SH-SY5Y (cell line): Measurements from ENCODE around the gene TAGLN.

Source experiments
- GATA2 ChIP-seq: IDR thresholded peaks from 2 replicates; pipeline ENCODE4 v1.6.1; 2011; ENCODE audit warnings: mild to moderate bottlenecking, low read depth, low read length
- GATA3 ChIP-seq: IDR thresholded peaks from 2 replicates; pipeline ENCODE4 v1.6.1; 2011; ENCODE audit warnings: low read depth, mild to moderate bottlenecking, low read length, moderate library complexity

- TF ChIP-seq GATA2: no peak
- no peak for TF ChIP-seq GATA3
Measured at GRCh38 chr11:117229411-117229810, 30.2 kb downstream of the TAGLN start.
